ENCODE data around the gene BCCIP. TPM values are rescaled to one million over a fixed set of nuclear protein-coding genes. Genes with fewer than 3 reads are reported as not detected.
A peak's percentile ranks its signal among the peaks of the same experiment; 100 is the strongest.

BCCIP gene
- total and polyA plus RNA-seq, 2 donors (not counting 1 experiment from before 2014, with no cell fraction given): 10.5 to 40.7 TPM

- ChIA-PET CTCF (interaction anchor here (0.6 kb wide), 1 partner anchor 11 kb away, joined by 3 read pairs; no protein-coding TSS in a partner anchor), POLR2A (interaction anchor here (0.7 to 1.2 kb wide), 3 partner anchors 40 to 111 kb away, joined by 3 to 6 read pairs (median 3); partner anchors contain the start of gene EDRF1)
- intact Hi-C loops (cut with micrococcal nuclease): loop anchor here (1.0 to 2.0 kb wide), 3 partner anchors 73 to 219 kb away; partner anchors contain the start of genes EDRF1 and FANK1
- H3K36me3 ChIP-seq (replicated peaks in 1 of 2; ENCODE audit: control extremely low read depth in 1 of 2, control insufficient read depth in 1 of 2, extremely low read depth in 1 of 2, insufficient read depth in 2 of 2, low read length in 1 of 2): peaks cover 1 to 22% of the 10 kb centered on the region in 2 experiments
- peak overlapping the region; percentile 89 for H2AFZ ChIP-seq (ENCODE audit: insufficient read depth, low read depth, low read length, poor library complexity, severe bottlenecking)
- no peak for ATAC-seq (ENCODE audit: low read depth)
- no peaks in the 10 kb centered on the region for H3K9me3 ChIP-seq (ENCODE audit: control extremely low read depth in 1 of 3, control insufficient read depth in 2 of 3, insufficient read depth in 1 of 3, low read length in 2 of 3)
- H3K4me3 ChIP-seq (ENCODE audit: control extremely low read depth in 1 of 5, extremely low read depth in 1 of 5, insufficient read depth in 1 of 5, low read depth in 2 of 5, low read length in 4 of 5): peak overlapping the region; percentile 79 to 97 (median 88)
- H3K27me3 Mint-ChIP-seq: no peaks in the 10 kb centered on the region
- peak overlapping the region; percentile 95 for H3K27ac ChIP-seq (ENCODE audit: low read length in 2 of 2)
- TF ChIP-seq CTCF (IDR thresholded peaks at IDR 0.05) (no peak), EZH2 (IDR thresholded peaks at IDR 0.05; ENCODE audit: borderline replicate concordance, insufficient read depth, low read depth, low read length, poor library complexity, severe bottlenecking) (no peak)
- H4K20me1 ChIP-seq (ENCODE audit: control insufficient read depth, insufficient read depth, low read length, poor library complexity, severe bottlenecking): peaks cover 21% of the 10 kb centered on the region
- peaks cover 50% of the 10 kb centered on the region for H3K79me2 ChIP-seq (ENCODE audit: control insufficient read depth, insufficient read depth, low read length)
- DNase-seq: no peak
- no peaks in the 10 kb centered on the region for H3K9me3 Mint-ChIP-seq (ENCODE audit: insufficient read depth)
- peak overlapping the region; percentile 93 for H3K9ac ChIP-seq (ENCODE audit: low read length)
- H3K27ac Mint-ChIP-seq: no peak overlapping the region
- peaks cover 20 to 31% of the 10 kb centered on the region in 2 donors for H3K4me1 ChIP-seq (ENCODE audit: control insufficient read depth in 2 of 2, insufficient read depth in 2 of 2, low read length in 2 of 2)
- no peaks in the 10 kb centered on the region for H3K27me3 ChIP-seq (replicated peaks in 1 of 4; ENCODE audit: control extremely low read depth in 1 of 4, control insufficient read depth in 3 of 4, insufficient read depth in 4 of 4, low read length in 3 of 4)
- H3K4me3 Mint-ChIP-seq: no peak overlapping the region
- H3K4me2 ChIP-seq (replicated peaks; ENCODE audit: low read depth, low read length, poor library complexity, severe bottlenecking): peak overlapping the region; percentile 96
- H3K4me1 Mint-ChIP-seq: peaks cover 32% of the 10 kb centered on the region
- WGBS (ENCODE audit: insufficient coverage): under 1% methylated on average over 17 of the region's 20 CpGs
Measured at GRCh38 chr10:125823663-125824251, 411 bp downstream of the BCCIP start.

- H2AFZ ChIP-seq (ENCODE audit: insufficient read depth, low read depth, low read length, poor library complexity, severe bottlenecking): no peak overlapping the region
- no peak for ATAC-seq (ENCODE audit: low read depth)
- H3K27ac Mint-ChIP-seq: no peak overlapping the region
- WGBS (ENCODE audit: insufficient coverage): 100% methylated on average over 1 of the region's 1 CpG
- peak overlapping the region in 1 of 2 donors; percentile 95 for H3K27ac ChIP-seq (ENCODE audit: low read length in 2 of 2)
- H3K36me3 ChIP-seq (replicated peaks in 1 of 2; ENCODE audit: control extremely low read depth in 1 of 2, control insufficient read depth in 1 of 2, extremely low read depth in 1 of 2, insufficient read depth in 2 of 2, low read length in 1 of 2): peaks cover 1 to 32% of the 10 kb centered on the region in 2 experiments
- no peaks in the 10 kb centered on the region for H3K9me3 Mint-ChIP-seq (ENCODE audit: insufficient read depth)
- TF ChIP-seq CTCF (IDR thresholded peaks at IDR 0.05) (no peak), EZH2 (IDR thresholded peaks at IDR 0.05; ENCODE audit: borderline replicate concordance, insufficient read depth, low read depth, low read length, poor library complexity, severe bottlenecking) (no peak)
- H3K4me3 ChIP-seq (ENCODE audit: control extremely low read depth in 1 of 5, extremely low read depth in 1 of 5, insufficient read depth in 1 of 5, low read depth in 2 of 5, low read length in 4 of 5): peak overlapping the region in 1 of 5 experiments; percentile 88
- H3K4me1 Mint-ChIP-seq: peaks cover 32% of the 10 kb centered on the region
- ChIA-PET POLR2A (no interaction called here), CTCF (no interaction called here)
- no peaks in the 10 kb centered on the region for H3K27me3 Mint-ChIP-seq
- peaks cover 20 to 31% of the 10 kb centered on the region in 2 donors for H3K4me1 ChIP-seq (ENCODE audit: control insufficient read depth in 2 of 2, insufficient read depth in 2 of 2, low read length in 2 of 2)
- intact Hi-C loops (cut with micrococcal nuclease): no loop called here
- no peak for DNase-seq
- H3K79me2 ChIP-seq (ENCODE audit: control insufficient read depth, insufficient read depth, low read length): peaks cover 50% of the 10 kb centered on the region
- peak overlapping the region; percentile 96 for H3K4me2 ChIP-seq (replicated peaks; ENCODE audit: low read depth, low read length, poor library complexity, severe bottlenecking)
- H3K9me3 ChIP-seq (ENCODE audit: control extremely low read depth in 1 of 3, control insufficient read depth in 2 of 3, insufficient read depth in 1 of 3, low read length in 2 of 3): no peaks in the 10 kb centered on the region
- peaks cover 21% of the 10 kb centered on the region for H4K20me1 ChIP-seq (ENCODE audit: control insufficient read depth, insufficient read depth, low read length, poor library complexity, severe bottlenecking)
- H3K27me3 ChIP-seq (replicated peaks in 1 of 4; ENCODE audit: control extremely low read depth in 1 of 4, control insufficient read depth in 3 of 4, insufficient read depth in 4 of 4, low read length in 3 of 4): no peaks in the 10 kb centered on the region
- H3K9ac ChIP-seq (ENCODE audit: low read length): peak overlapping the region; percentile 93
- H3K4me3 Mint-ChIP-seq: no peak overlapping the region
Measured at GRCh38 chr10:125824736-125825135, 1.4 kb downstream of the BCCIP start.

Data from B cell (primary cell).